T-helper 9 cell (primary cell): ENCODE measurements around the gene PFKL.

Experiments
- DNase-seq: peaks from one replicate; pipeline ENCODE4 v3.0.0-alpha.2; 2020

PFKL gene

DNA sequence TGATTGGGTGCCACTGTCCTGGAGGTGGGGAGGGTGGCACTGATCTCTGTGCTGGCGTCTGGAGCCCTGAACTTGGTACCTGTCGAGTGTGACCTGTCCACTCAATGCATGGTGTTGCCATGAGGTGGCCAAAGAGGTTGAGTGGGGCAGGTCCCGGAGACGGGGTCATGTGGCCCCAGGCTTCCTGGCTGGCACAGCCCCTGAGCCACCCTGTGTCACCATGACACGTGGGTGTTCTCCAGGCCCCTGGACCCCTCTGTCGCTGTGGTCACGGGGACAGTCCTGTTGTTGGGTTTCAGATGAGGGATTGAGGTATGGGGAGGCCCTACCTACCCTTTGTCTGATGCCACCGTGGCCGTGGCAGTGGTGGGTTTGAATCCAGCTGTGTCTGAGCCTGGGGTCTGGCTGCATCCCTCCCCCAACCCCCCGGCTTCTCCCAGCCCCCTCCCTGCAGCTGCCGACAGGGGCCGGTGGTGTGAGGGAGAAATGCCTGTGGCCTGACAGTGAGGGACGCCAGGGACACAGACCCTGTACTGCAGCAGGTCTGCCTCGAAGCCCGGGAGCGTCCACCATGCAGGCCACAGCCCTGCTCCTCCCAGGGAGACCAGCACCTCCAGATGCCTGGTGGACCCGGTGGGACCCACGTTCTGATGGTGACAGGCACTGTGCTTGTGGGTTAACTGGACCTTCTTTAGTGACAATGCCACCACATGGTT is 65.6 kb downstream of the PFKL start:
- no peak for DNase-seq

DNA sequence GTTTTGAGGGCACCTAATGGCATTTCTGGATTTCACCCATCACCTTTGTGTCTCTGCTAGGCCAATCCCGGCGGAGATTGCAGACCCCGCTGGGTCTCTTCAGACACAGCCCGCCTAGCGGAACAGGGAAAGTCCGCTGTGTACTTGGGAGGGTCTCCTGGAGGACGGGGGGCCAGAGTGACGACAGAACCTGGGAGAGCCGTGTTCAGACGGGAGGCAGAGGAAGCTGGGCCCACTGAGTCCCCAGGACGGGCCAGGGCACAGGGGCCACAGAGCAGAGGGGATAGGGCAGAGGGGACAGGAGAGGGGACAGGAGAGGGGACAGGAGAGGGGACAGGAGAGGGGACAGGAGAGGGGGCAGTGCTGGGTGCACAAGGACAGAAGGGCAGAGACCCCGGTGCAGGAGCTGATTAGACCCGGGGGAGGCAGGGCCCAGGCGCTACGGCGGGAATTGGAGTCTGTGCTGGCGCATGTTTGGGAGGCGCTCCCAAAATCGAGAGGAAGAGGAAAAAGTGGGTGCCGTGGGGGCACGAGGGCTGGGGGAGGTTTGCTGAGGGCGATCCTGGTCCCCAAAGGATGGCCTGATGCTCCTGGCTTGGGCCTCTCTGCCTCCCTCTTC is 66.2 kb downstream of the PFKL start:
- no peak for DNase-seq

DNA sequence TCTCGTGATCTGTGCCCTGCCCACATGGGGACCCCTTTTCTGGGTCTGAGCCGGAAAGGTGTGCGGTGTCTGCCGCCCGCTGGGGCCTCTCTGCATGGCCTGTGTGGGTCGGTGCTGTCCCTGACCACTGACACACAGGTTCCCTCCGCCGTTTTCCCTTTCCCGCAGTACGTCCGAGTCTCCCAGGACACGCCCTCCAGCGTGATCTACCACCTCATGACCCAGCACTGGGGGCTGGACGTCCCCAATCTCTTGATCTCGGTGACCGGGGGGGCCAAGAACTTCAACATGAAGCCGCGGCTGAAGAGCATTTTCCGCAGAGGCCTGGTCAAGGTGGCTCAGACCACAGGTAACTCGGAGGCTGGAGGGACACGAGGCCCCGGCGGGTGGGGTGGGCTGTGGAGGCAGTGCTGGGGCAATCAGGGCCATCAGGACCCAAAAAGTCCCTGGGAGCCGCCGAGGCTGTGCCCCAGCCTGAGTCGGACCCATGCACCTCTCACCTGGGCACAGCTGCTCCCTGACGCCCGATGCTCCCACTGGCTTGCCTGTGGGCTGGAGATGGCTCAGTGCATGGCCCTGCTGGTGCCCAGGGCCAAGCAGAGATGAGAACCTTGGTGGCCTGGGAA is 66.8 kb downstream of the PFKL start:
- DNase-seq = no peak

DNA sequence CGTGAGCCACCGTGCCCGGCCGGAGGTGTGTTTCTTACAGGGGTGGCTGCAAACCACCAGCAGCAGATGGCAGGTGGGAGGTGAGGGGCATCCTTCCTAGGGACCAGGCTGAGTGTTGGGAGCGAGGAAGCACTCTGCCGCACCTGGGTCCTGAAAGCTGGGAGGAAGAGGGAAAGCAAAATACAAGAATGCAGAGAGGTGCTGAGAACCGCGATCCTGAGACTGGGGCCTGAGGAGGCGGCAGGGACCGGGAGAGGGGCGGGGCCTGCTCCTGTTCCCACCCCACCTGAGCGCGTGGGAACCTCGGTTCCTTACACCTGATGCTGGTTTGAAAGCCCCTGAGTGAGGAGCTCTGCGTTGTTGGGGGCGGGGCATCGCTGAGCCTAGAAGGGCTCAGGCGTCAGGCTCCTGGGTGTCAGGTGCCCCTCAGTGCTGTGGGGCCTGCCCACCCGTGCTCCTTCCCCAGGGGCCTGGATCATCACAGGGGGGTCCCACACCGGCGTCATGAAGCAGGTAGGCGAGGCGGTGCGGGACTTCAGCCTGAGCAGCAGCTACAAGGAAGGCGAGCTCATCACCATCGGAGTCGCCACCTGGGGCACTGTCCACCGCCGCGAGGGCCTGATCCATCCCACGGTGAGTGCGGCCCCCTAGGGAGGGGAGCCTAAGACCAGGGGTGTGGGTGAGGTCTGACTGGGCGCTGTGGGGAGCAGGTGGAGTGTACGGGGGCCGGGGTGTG is 69.0 kb downstream of the PFKL start:
- no peak for DNase-seq

DNA sequence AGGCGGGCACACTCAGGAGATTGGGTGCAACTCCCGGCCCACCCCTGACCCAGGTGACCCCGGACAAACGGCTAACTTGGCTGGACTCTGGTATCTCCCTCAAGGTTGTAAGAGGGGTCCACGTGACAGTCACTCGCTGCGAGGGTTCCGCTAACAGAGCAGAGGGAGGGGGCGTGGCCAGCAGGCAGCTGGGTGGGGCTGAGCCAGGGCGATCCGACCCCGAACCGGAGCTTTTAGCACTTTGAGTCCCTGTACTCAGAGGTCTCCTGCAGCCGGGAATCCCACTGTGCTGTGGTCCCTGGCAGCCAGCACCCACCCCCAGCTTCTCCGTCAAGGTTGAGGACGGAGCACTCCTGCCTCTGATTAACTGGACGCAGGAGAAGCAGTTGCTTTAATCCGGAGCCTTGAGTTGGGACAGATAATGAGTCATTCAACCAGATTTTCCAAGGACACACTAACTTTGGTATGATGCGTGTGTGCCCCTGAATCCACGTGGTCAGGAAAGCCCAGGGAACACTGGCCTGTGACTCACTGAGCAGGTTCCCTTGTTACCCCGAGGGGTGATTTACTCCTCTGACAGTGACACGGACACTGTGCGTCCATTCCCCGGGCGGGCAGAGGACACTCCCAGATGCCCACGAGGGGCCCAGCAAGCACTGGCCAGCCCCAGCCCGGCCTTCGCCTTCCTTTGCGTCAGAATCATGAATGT is 70.3 kb downstream of the PFKL start:
- no peak for DNase-seq

DNA sequence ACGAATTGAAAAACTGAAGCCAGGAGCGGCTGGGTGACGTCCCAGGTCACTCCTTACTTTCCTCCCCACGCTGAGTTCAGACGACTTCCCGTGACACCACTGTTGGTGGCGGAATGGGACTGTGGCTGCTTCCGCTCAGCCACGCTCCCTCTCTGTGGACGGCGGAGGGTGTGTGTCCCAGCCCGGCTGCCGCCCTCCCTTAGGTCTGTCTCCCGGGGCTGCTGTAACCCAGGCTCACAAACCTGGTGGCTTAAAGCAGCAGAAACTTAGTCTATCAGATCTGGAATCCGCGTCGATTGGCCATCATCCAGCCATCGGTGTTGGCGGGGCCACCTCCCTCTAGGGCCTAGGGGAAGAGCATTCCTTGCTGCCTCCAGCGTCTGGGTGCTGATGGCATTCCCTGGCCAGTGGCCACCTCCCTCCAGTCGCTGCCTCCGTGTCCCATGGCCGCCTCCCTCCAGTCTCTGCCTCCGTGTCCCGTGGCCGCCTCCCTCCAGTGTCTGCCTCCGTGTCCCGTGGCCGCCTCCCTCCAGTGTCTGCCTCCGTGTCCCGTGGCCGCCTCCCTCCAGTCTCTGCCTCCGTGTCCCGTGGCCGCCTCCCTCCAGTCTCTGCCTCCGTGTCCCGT is 71.0 kb downstream of the PFKL start:
- no peak for DNase-seq

DNA sequence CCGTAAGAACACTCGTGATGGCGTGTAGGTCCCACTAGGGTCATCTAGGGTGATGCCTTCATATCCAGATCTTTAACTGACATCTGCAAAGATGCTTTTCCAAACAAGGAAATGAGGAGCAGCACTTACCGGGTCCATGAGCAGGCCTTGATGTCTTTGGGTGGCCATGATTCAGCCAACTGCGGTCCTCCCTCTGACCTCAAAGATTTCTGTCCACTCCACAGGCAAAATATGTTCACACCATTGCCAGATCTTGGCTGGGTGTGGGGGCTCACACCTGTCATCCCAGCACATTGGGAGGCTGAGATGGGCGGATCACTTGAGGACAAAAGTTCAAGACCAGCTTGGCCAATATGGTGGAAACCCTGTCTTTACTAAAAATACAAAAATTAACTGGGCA is 71.7 kb downstream of the PFKL start:
- DNase-seq = no peak

DNA sequence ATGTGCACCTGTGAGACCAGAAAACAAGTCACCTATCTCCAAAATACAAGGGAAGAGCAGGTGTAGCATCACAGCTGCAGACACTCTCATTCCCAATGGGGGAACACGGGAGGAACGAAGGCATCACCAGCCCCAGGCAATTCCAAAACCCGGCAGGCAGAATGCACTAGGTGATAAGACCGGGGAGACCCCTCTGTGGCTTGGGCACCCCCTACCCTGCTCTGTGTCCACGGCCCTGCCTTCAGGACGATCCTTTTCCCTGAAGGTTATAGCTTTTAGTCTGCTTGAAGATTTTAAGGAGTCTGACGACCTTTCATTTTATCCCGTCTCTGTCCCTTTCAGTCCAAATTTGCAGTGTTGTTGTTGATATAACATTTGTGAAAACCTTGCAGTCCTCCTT is 72.8 kb downstream of the PFKL start:
- no peak for DNase-seq

DNA sequence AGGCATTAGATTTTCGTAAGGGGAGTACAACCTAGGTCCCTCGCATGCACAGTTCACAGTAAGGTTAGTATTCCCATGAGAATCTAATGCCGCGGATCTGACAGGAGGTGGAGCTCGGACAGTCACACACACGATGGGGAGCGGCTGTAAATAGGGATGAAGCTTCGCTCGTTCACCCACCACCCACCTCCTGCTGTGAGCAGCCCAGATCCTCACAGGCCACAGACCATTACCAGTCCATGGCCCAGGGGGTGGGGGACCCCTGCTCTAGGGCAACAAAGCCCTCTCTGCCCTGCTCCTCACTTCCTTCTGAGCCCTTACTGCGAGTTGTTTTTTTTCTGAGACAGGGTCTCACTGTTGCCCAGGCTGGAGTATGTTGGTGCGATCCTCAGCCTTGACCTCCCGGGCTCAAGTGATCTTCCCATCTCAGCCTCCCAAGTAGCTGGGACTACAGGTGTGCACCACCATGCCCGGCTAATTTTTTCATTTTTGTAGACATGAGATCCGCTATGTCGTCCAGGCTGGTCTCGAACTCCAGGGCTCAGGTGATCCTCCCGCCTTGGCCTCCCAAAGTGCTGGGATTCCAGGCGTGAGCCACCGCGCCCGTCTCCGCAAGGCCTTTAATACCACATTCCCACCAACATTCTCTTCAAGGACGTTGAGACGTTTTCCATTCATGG is 74.9 kb downstream of the PFKL start:
- no peak for DNase-seq

DNA sequence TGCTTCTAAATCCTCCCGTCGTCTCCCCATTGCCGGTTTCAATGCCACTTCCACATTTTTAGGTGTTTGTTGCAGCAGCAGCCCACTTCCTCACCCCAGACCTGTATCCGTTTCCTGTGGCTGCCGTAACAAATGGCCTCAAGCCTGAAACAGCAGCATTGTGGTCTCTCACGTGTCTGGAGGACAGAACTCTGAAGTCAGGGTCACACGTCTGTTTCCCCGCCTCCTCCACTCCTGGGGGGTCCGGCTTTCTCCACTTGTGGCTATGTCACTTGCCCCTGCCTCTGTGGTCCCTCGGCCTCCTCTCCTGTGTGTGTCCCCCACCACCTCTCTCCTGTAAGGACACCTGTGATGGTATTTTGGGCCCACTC is 75.4 kb downstream of the PFKL start:
- no peak for DNase-seq

DNA sequence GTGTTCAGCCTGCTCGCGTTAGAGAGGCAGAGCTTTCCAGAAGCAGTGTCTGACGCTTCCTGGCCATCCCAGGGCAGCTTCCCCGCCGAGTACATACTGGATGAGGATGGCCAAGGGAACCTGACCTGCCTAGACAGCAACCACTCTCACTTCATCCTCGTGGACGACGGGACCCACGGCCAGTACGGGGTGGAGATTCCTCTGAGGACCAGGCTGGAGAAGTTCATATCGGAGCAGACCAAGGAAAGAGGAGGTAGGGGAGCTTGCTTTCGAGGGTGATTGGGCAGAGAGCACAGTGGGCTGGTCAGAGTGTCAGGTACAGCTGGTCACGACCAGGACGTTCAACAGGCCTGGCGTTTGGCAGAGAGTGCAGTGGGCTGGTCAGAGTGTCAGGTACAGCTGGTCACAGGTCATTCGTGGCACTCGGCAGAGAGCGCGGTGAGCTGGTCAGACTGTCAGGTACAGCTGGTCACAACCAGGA is 75.9 kb downstream of the PFKL start:
- DNase-seq = no peak

DNA sequence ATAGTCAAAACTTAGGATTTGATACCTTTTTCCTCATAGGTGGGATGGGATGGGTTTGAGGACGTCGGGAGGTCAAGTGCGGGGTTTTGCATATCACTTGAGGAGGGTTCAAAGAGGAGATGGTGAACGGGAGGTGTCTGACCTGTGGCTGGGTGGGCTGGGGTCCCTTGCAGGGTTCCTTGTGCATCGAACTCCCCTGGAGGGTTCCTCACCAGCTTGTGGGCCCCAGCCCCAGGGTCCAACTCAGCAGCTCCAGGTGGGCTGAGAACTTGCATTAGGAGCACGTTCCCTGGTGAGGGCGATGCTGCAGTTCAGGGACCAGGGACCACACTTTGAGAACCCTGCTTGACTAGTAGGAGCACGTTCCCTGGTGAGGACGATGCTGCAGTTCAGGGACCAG is 76.8 kb downstream of the PFKL start:
- DNase-seq = no peak
